HG03025 (cell line): ENCODE measurements around the gene C19orf25.
"Not testable (repeated sequence)": the region's sequence is repeated elsewhere in the genome, so short reads cannot be mapped to it uniquely, and the experiment has no call there.

Experiments
- ATAC-seq: cut with Tn5 transposase; IDR thresholded peaks from one replicate; pipeline ENCODE4 v1.9.1; 2021; ENCODE audit warnings: mild to moderate bottlenecking, moderate library complexity; ENCODE audit not compliant: unreplicated experiment, low FRiP score

Gene C19orf25

GRCh38 chr19:1478934-1479707 is at the start of gene C19orf25:
Gene C19orf25, minus strand, starts transcription at chr19:1479215. Its CDS starts 312 bp downstream, at chr19:1478903.
- ATAC-seq: peak; percentile 84

- no peak for ATAC-seq
Observed at GRCh38 chr19:1527650-1528309, 48.8 kb upstream of the C19orf25 start.

- ATAC-seq: no peak
Observed at GRCh38 chr19:1526979-1527649, 48.1 kb upstream of the C19orf25 start.

- no peak for ATAC-seq
Observed at GRCh38 chr19:1526066-1526778, 47.2 kb upstream of the C19orf25 start.

GRCh38 chr19:1525343-1525742 is 46.3 kb upstream of the C19orf25 start:
- no peak for ATAC-seq

GRCh38 chr19:1524972-1525325 is 45.9 kb upstream of the C19orf25 start:
- no peak for ATAC-seq

- no peak for ATAC-seq
Observed at GRCh38 chr19:1524287-1524971, 45.4 kb upstream of the C19orf25 start.

- no peak for ATAC-seq
Observed at GRCh38 chr19:1523412-1524286, 44.6 kb upstream of the C19orf25 start, which contains the start of gene PLK5. Gene PLK5, plus strand, starts transcription at chr19:1524077. Its CDS starts 2,920 bp downstream, at chr19:1526997.

- no peak for ATAC-seq
Observed at GRCh38 chr19:1522838-1523237, 43.8 kb upstream of the C19orf25 start.

GRCh38 chr19:1522061-1522460 is 43.0 kb upstream of the C19orf25 start:
- ATAC-seq: no peak

GRCh38 chr19:1521636-1522035 is 42.6 kb upstream of the C19orf25 start:
- ATAC-seq: no peak

- no peak for ATAC-seq
Observed at GRCh38 chr19:1520203-1520780, 41.3 kb upstream of the C19orf25 start.

GRCh38 chr19:1519802-1520201 is 40.8 kb upstream of the C19orf25 start:
- ATAC-seq: not testable (repeated sequence)

- ATAC-seq: no peak
Observed at GRCh38 chr19:1518471-1518870, 39.5 kb upstream of the C19orf25 start.

- ATAC-seq: no peak
Observed at GRCh38 chr19:1516395-1516753, 37.4 kb upstream of the C19orf25 start.

GRCh38 chr19:1514986-1515721 is 36.1 kb upstream of the C19orf25 start:
- ATAC-seq: no peak

- ATAC-seq: no peak
Observed at GRCh38 chr19:1514295-1514661, 35.3 kb upstream of the C19orf25 start.

GRCh38 chr19:1513499-1514294 is 34.7 kb upstream of the C19orf25 start:
- ATAC-seq: no peak
